HepG2 (cell line): ENCODE results near the gene ZPR1. TPM values are rescaled to one million over a fixed set of nuclear protein-coding genes. Genes with fewer than 3 reads are reported as not detected.
A peak's percentile ranks its signal among the peaks of the same experiment; 100 is the strongest.

ENCODE experiments used
- AKAP8 ChIP-seq: sonication (generic); formaldehyde crosslinking; IDR thresholded peaks from 2 replicates; pipeline ENCODE4 v1.5.1; 2020; ENCODE audit warnings: mild to moderate bottlenecking, missing genetic modification reagents
- BATF2 ChIP-seq: sonication (generic); formaldehyde crosslinking; IDR thresholded peaks from 2 replicates; pipeline ENCODE4 v1.8.0; 2022; ENCODE audit warnings: mild to moderate bottlenecking, missing genetic modification reagents, moderate library complexity
- BRD4 ChIP-seq: sonication (generic); formaldehyde crosslinking; IDR thresholded peaks from 2 replicates; pipeline ENCODE4 v1.4.0; 2020; ENCODE audit warnings: missing genetic modification reagents
- CBFB ChIP-seq: sonication (generic); formaldehyde crosslinking; IDR thresholded peaks from 2 replicates; pipeline ENCODE4 v1.4.0; 2020; ENCODE audit warnings: missing genetic modification reagents
- HES4 ChIP-seq: sonication (generic); formaldehyde crosslinking; IDR thresholded peaks from 2 replicates; pipeline ENCODE4 v1.9.0; 2021; ENCODE audit warnings: mild to moderate bottlenecking, missing genetic modification reagents, borderline replicate concordance
- MEIS1 ChIP-seq: sonication (generic); formaldehyde crosslinking; IDR thresholded peaks from 2 replicates; pipeline ENCODE4 v1.9.0; 2021; ENCODE audit warnings: mild to moderate bottlenecking, missing genetic modification reagents, moderate library complexity, borderline replicate concordance
- NR2C2 ChIP-seq: sonication (generic); formaldehyde crosslinking; IDR thresholded peaks from 2 replicates; pipeline ENCODE4 v1.4.0; 2020; ENCODE audit warnings: missing genetic modification reagents, mild to moderate bottlenecking, moderate library complexity, borderline replicate concordance
- TEF ChIP-seq: sonication (generic); formaldehyde crosslinking; IDR thresholded peaks from 2 replicates; pipeline ENCODE4 v1.5.0; 2020; ENCODE audit warnings: missing genetic modification reagents
- TERF1 ChIP-seq: sonication (generic); formaldehyde crosslinking; IDR thresholded peaks from 2 replicates; pipeline ENCODE4 v1.8.0; 2022; ENCODE audit warnings: mild to moderate bottlenecking, missing genetic modification reagents, moderate library complexity
- YEATS2 ChIP-seq: sonication (generic); formaldehyde crosslinking; IDR thresholded peaks from 2 replicates; pipeline ENCODE4 v1.4.0; 2020; ENCODE audit warnings: missing genetic modification reagents, borderline replicate concordance
- ZNF180 ChIP-seq: sonication (generic); formaldehyde crosslinking; IDR thresholded peaks from 2 replicates; pipeline ENCODE4 v1.4.0; 2020; ENCODE audit warnings: low read depth, missing genetic modification reagents, borderline replicate concordance
- ZNF234 ChIP-seq: sonication (generic); formaldehyde crosslinking; conservative IDR thresholded peaks from 2 replicates; pipeline ENCODE4 v1.5.1; 2020; ENCODE audit warnings: mild to moderate bottlenecking, missing genetic modification reagents
- ZNF569 ChIP-seq: sonication (generic); formaldehyde crosslinking; IDR thresholded peaks from 2 replicates; pipeline ENCODE4 v1.5.0; 2020; ENCODE audit warnings: mild to moderate bottlenecking, missing genetic modification reagents, moderate library complexity, borderline replicate concordance
- ZNF598 ChIP-seq: sonication (generic); formaldehyde crosslinking; IDR thresholded peaks from 2 replicates; pipeline ENCODE4 v1.5.1; 2020; ENCODE audit warnings: mild to moderate bottlenecking, missing genetic modification reagents, borderline replicate concordance
- ZNF615 ChIP-seq: sonication (generic); formaldehyde crosslinking; IDR thresholded peaks from 2 replicates; pipeline ENCODE4 v1.5.0; 2020; ENCODE audit warnings: mild to moderate bottlenecking, missing genetic modification reagents, borderline replicate concordance
- ZNF687 ChIP-seq: sonication (generic); formaldehyde crosslinking; IDR thresholded peaks from 2 replicates; pipeline ENCODE4 v1.5.1; 2020; ENCODE audit warnings: mild to moderate bottlenecking, missing genetic modification reagents, moderate library complexity
- ZNF740 ChIP-seq: sonication (generic); formaldehyde crosslinking; IDR thresholded peaks from 2 replicates; pipeline ENCODE4 v1.4.0; 2020; ENCODE audit warnings: missing genetic modification reagents
- ZNF772 ChIP-seq: sonication (generic); formaldehyde crosslinking; IDR thresholded peaks from 2 replicates; pipeline ENCODE4 v1.5.0; 2020; ENCODE audit warnings: mild to moderate bottlenecking, missing genetic modification reagents
- ZUFSP ChIP-seq: sonication (generic); formaldehyde crosslinking; IDR thresholded peaks from 2 replicates; pipeline ENCODE4 v1.9.0; 2021; ENCODE audit warnings: missing genetic modification reagents, mild to moderate bottlenecking, borderline replicate concordance
- polyA plus RNA-seq, 8 experiments: library from polyadenylated mRNA; depleted of rRNA in 3 of 8; stranded (reverse) in 7 of 8; unstranded in 1 of 8; fragments of >200 nt; fragmentation: Illumina TruSeq in 4 of 8; extraction: Trizol in 4 of 8; gene quantifications; 2 replicates each; pipeline versions ENCODE4 v1.2.1 to v1.2.3, GENCODE V29; 2011 to 2016; ENCODE audit warnings: low read depth in 4 of 8, missing spikeins in 1 of 8, mixed read lengths in 1 of 8; ENCODE audit not compliant: insufficient read depth in 1 of 8
- total RNA-seq, 5 experiments: library from RNA; depleted of rRNA; stranded (reverse); fragments of >200 nt; fragmentation: Illumina TruSeq; extraction: Trizol; gene quantifications; 2 replicates each; pipeline ENCODE4 v1.2.3, GENCODE V29; 2016; ENCODE audit warnings: low read depth in 1 of 5

The ZPR1 gene
- total and polyA plus RNA-seq, 2 of the 13 experiments (the other 11 are each of a cell fraction or from before 2014, with no cell fraction given), result 40.0 to 79.3 TPM

GRCh38 chr11:116808262-116809175 is 20.7 kb upstream of the ZPR1 start (continued):
- no peak for TF ChIP-seq TERF1
- TF ChIP-seq HES4 (CRISPR knock-in tag), result no peak
- peak; percentile 29; the same call in 1 of the 2 replicates for TF ChIP-seq MEIS1 (CRISPR knock-in tag)
- no peak for TF ChIP-seq ZNF569 (CRISPR knock-in tag)
- no peak; the same call in 1 of the 2 replicates for TF ChIP-seq AKAP8 (CRISPR knock-in tag)
- TF ChIP-seq ZNF687, result peak; percentile 64
- TF ChIP-seq ZNF234 (CRISPR knock-in tag), result no peak
- TF ChIP-seq ZUFSP (CRISPR knock-in tag), result no peak
- peak; percentile 87 for TF ChIP-seq NR2C2 (CRISPR knock-in tag)
- 0 out of 2 replicates have a peak, but pooled peaks have one; percentile 12 for TF ChIP-seq YEATS2 (CRISPR knock-in tag)
- no peak for TF ChIP-seq TEF (CRISPR knock-in tag)
- TF ChIP-seq ZNF180 (CRISPR knock-in tag), result no peak
- TF ChIP-seq ZNF615 (CRISPR knock-in tag), result 0 out of 2 replicates have a peak, but pooled peaks have one; percentile 8
- no peak for TF ChIP-seq ZNF598 (CRISPR knock-in tag)
- TF ChIP-seq BRD4 (CRISPR knock-in tag), result peak; percentile 18
- TF ChIP-seq CBFB (CRISPR knock-in tag), result peak; percentile 68
- no peak for TF ChIP-seq ZNF740 (CRISPR knock-in tag)
- TF ChIP-seq ZNF772 (CRISPR knock-in tag), result no peak; the same call in 1 of the 2 replicates
- TF ChIP-seq BATF2 (CRISPR knock-in tag), result no peak
